Measurements from ENCODE around the gene NTNG2. TPM values are rescaled to one million over a fixed set of nuclear protein-coding genes. Genes with fewer than 3 reads are reported as not detected.

Gene NTNG2
- total RNA-seq, 1 experiment from 2014 or later: 6.0 TPM

GRCh38 chr9:132214027-132214622, 52.3 kb downstream of the NTNG2 start:
- Histone ChIP-seq H3K4me3 (ENCODE audit: low read length) (peak overlapping the region; percentile 31; the same call in 1 of the 2 replicates), H3K27me3 (ENCODE audit: low read length) (no peaks in the 10 kb centered on the region), H2AFZ (ENCODE audit: low read length) (peak overlapping the region; percentile 70), H3K4me1 (ENCODE audit: insufficient read depth, low read length) (peaks cover 11% of the 10 kb centered on the region), H3K9ac (ENCODE audit: low read length) (no peak overlapping the region), H4K20me1 (ENCODE audit: low read length) (no peaks in the 10 kb centered on the region), H3K79me2 (ENCODE audit: low read length) (no peaks in the 10 kb centered on the region), H3K27ac (ENCODE audit: low read length) (0 out of 2 replicates have a peak overlapping the region, but pooled peaks have one; percentile 11), H3F3A (ENCODE audit: low read length, unreplicated experiment) (no peaks in the 10 kb centered on the region), H3K9me3 (ENCODE audit: low read length) (no peaks in the 10 kb centered on the region), H3K9me2 (replicated peaks; ENCODE audit: low read length) (no peaks in the 10 kb centered on the region), H3K36me3 (ENCODE audit: low read depth, low read length) (no peaks in the 10 kb centered on the region), H3K4me2 (ENCODE audit: low read length) (peak overlapping the region; percentile 71)
- POLR2A ChIA-PET (ENCODE audit: unreplicated experiment): no interaction called here
- intact Hi-C loops (cut with micrococcal nuclease): no loop called here
- DNase-seq: peak; percentile 70
- peak; percentile 90 for ATAC-seq
- TF ChIP-seq CTCF (conservative IDR thresholded peaks at IDR 0.05; ENCODE audit: low read depth, low read length) (no peak), EZH2 (IDR thresholded peaks at IDR 0.05; ENCODE audit: low read length, unreplicated experiment) (no peak), EZH2phosphoT487 (IDR thresholded peaks at IDR 0.05; ENCODE audit: borderline replicate concordance, low read length) (no peak)
- CTCF ChIA-PET: interaction anchor here (1.0 kb wide), 1 partner anchor 22 kb away, joined by 5 read pairs; no protein-coding TSS in a partner anchor
- no TSS peak for BruUV-seq (replicated peaks)

GRCh38 chr9:132216861-132217619, 55.2 kb downstream of the NTNG2 start:
- Histone ChIP-seq H3K9me2 (replicated peaks; ENCODE audit: low read length) (no peaks in the 10 kb centered on the region), H3F3A (ENCODE audit: low read length, unreplicated experiment) (no peaks in the 10 kb centered on the region), H3K4me3 (ENCODE audit: low read length) (no peak overlapping the region), H3K79me2 (ENCODE audit: low read length) (no peaks in the 10 kb centered on the region), H3K4me2 (ENCODE audit: low read length) (no peak overlapping the region), H3K27me3 (ENCODE audit: low read length) (no peaks in the 10 kb centered on the region), H3K9ac (ENCODE audit: low read length) (no peak overlapping the region), H3K4me1 (ENCODE audit: insufficient read depth, low read length) (peaks cover 11% of the 10 kb centered on the region), H4K20me1 (ENCODE audit: low read length) (no peaks in the 10 kb centered on the region), H2AFZ (ENCODE audit: low read length) (no peak overlapping the region), H3K27ac (ENCODE audit: low read length) (no peak overlapping the region), H3K9me3 (ENCODE audit: low read length) (no peaks in the 10 kb centered on the region), H3K36me3 (ENCODE audit: low read depth, low read length) (no peaks in the 10 kb centered on the region)
- ATAC-seq (no peak), DNase-seq (no peak)
- POLR2A ChIA-PET (ENCODE audit: unreplicated experiment): no interaction called here
- no TSS peak for BruUV-seq (replicated peaks)
- CTCF ChIA-PET: no interaction called here
- TF ChIP-seq EZH2phosphoT487 (IDR thresholded peaks at IDR 0.05; ENCODE audit: borderline replicate concordance, low read length) (no peak), EZH2 (IDR thresholded peaks at IDR 0.05; ENCODE audit: low read length, unreplicated experiment) (no peak), CTCF (conservative IDR thresholded peaks at IDR 0.05; ENCODE audit: low read depth, low read length) (no peak)
- intact Hi-C loops (cut with micrococcal nuclease): no loop called here

GRCh38 chr9:132218208-132218607, 56.4 kb downstream of the NTNG2 start:
- TF ChIP-seq CTCF (conservative IDR thresholded peaks at IDR 0.05; ENCODE audit: low read depth, low read length): no peak
- TF ChIP-seq EZH2 (IDR thresholded peaks at IDR 0.05; ENCODE audit: low read length, unreplicated experiment): no peak
- TF ChIP-seq EZH2phosphoT487 (IDR thresholded peaks at IDR 0.05; ENCODE audit: borderline replicate concordance, low read length): no peak
- Histone ChIP-seq H3K27me3 (ENCODE audit: low read length) (no peaks in the 10 kb centered on the region), H3K4me2 (ENCODE audit: low read length) (no peak overlapping the region), H3K4me3 (ENCODE audit: low read length) (no peak overlapping the region), H3F3A (ENCODE audit: low read length, unreplicated experiment) (no peaks in the 10 kb centered on the region), H3K9me3 (ENCODE audit: low read length) (no peaks in the 10 kb centered on the region), H4K20me1 (ENCODE audit: low read length) (no peaks in the 10 kb centered on the region), H3K36me3 (ENCODE audit: low read depth, low read length) (no peaks in the 10 kb centered on the region), H2AFZ (ENCODE audit: low read length) (no peak overlapping the region), H3K9ac (ENCODE audit: low read length) (no peak overlapping the region), H3K27ac (ENCODE audit: low read length) (no peak overlapping the region), H3K4me1 (ENCODE audit: insufficient read depth, low read length) (peaks cover 11% of the 10 kb centered on the region), H3K79me2 (ENCODE audit: low read length) (no peaks in the 10 kb centered on the region), H3K9me2 (replicated peaks; ENCODE audit: low read length) (no peaks in the 10 kb centered on the region)
- ChIA-PET POLR2A (ENCODE audit: unreplicated experiment) (no interaction called here), CTCF (no interaction called here)
- no TSS peak for BruUV-seq (replicated peaks)
- no peak for DNase-seq
- ATAC-seq: no peak
- intact Hi-C loops (cut with micrococcal nuclease): no loop called here
